Stimulated activated CD8-positive, alpha-beta memory T cell treated with anti-CD3 and anti-CD28 coated beads, Interleukin-2, amount 100 ng/mL, for 1 hour (primary cell): Measurements from ENCODE around the gene CLDN9.
A peak's percentile ranks its signal among the peaks of the same experiment; 100 is the strongest.
"Not testable (repeated sequence)": the region's sequence is repeated elsewhere in the genome, so short reads cannot be mapped to it uniquely, and the experiment has no call there.

Source experiments
- DNase-seq, 2 donors: peaks; one replicate each; pipeline ENCODE4 v3.0.0-alpha.2; 2020; ENCODE audit warnings: low read depth in 2 of 2

The CLDN9 gene

GRCh38 chr16:3054965-3055733, 42.4 kb downstream of the CLDN9 start:
- no peak for DNase-seq

- DNase-seq: not testable (repeated sequence)
Observed at GRCh38 chr16:3055734-3056115, 43.0 kb downstream of the CLDN9 start.

GRCh38 chr16:3056336-3057180, 43.8 kb downstream of the CLDN9 start:
- DNase-seq: no peak

GRCh38 chr16:3057181-3058138, 44.7 kb downstream of the CLDN9 start:
- DNase-seq: no peak

- no peak for DNase-seq
Observed at GRCh38 chr16:3058139-3059030, 45.7 kb downstream of the CLDN9 start.

GRCh38 chr16:3059041-3059722, 46.5 kb downstream of the CLDN9 start:
- peak; percentile 79 to 84 for DNase-seq

- no peak for DNase-seq
Observed at GRCh38 chr16:3059723-3060242, 47.1 kb downstream of the CLDN9 start.

GRCh38 chr16:3060339-3061127, 47.8 kb downstream of the CLDN9 start:
- no peak for DNase-seq

- no peak for DNase-seq
Observed at GRCh38 chr16:3062553-3062952, 49.8 kb downstream of the CLDN9 start.

- DNase-seq: no peak
Observed at GRCh38 chr16:3063625-3064386, 51.1 kb downstream of the CLDN9 start.
